GM12892 (cell line): ENCODE measurements around the gene MS4A7.

Source experiments
- POLR2A ChIP-seq: IDR thresholded peaks from 2 replicates; pipeline ENCODE4 v1.6.1; 2011; ENCODE audit warnings: low read depth, low read length, control low read depth
- POLR2AphosphoS5 ChIP-seq: IDR thresholded peaks from 2 replicates; pipeline ENCODE4 v1.6.1; 2011; ENCODE audit warnings: low read depth, low read length, control low read depth

DNA sequence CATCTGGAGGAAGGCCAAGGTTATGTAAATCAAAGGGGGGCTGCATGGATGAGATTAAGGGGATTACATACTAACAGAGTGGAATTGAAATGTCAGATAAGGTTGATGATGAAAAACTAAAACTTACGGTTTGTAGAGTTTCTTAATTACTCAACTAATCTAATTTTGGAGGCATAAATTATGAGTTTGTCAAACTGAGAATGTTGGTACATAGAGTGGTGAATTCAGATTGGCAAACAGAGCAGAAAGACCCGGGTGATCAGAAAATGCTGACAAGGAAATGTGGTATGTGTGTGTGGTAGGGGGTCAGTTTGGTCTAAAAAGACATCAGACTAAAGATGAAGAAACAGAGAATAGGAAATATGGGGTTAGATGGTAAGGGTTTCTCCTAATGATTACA is 40.3 kb upstream of the MS4A7 start:
- TF ChIP-seq POLR2A (no peak), POLR2AphosphoS5 (no peak)
